Thymus (tissue), 11 donors: ENCODE data around the gene SPDYC. TPM values are rescaled to one million over a fixed set of nuclear protein-coding genes. Genes with fewer than 3 reads are reported as not detected.
"Not testable (repeated sequence)": the region's sequence is repeated elsewhere in the genome, so short reads cannot be mapped to it uniquely, and the experiment has no call there.

Source experiments
- DNase-seq, 9 donors: peaks; one replicate each; pipeline ENCODE4 v3.0.0-alpha.2; 2013; ENCODE audit warnings: low spot score in 9 of 9, low read depth in 6 of 9, missing footprints in 1 of 9
- H3K27ac ChIP-seq, 2 donors: one replicate each; pipeline ENCODE4 v1.5.1; 2013; ENCODE audit warnings: control low read depth in 1 of 2, low read depth in 1 of 2, low read length in 1 of 2, mild to moderate bottlenecking in 1 of 2, moderate library complexity in 1 of 2
- H3K27me3 ChIP-seq, 2 donors: one replicate each; pipeline ENCODE4 v1.5.1; 2013; ENCODE audit warnings: low read length in 1 of 2; ENCODE audit not compliant: control insufficient read depth in 2 of 2, insufficient read depth in 1 of 2
- H3K36me3 ChIP-seq, 2 donors: one replicate each; pipeline ENCODE4 v1.5.1; 2013; ENCODE audit warnings: low read length in 1 of 2, mild to moderate bottlenecking in 1 of 2, moderate library complexity in 1 of 2; ENCODE audit not compliant: control insufficient read depth in 2 of 2, insufficient read depth in 2 of 2
- H3K4me1 ChIP-seq, 2 donors: one replicate each; pipeline ENCODE4 v1.5.1; 2013; ENCODE audit warnings: low read length in 2 of 2; ENCODE audit not compliant: control insufficient read depth in 2 of 2, insufficient read depth in 2 of 2
- H3K4me3 ChIP-seq, 2 donors: one replicate each; pipeline ENCODE4 v1.5.1; 2013; ENCODE audit warnings: low read length in 2 of 2, control low read depth in 1 of 2, mild to moderate bottlenecking in 1 of 2
- H3K9me3 ChIP-seq, 2 donors: one replicate each; pipeline ENCODE4 v1.5.1; 2013; ENCODE audit warnings: low read length in 1 of 2, mild to moderate bottlenecking in 1 of 2; ENCODE audit not compliant: control insufficient read depth in 2 of 2, insufficient read depth in 1 of 2
- WGBS: extraction: QIAGEN DNeasy Blood & Tissue Kit; methylation state at CpG from one replicate; pipeline ENCODE4 v1.1.7; 2013; 5-methylcytosine and 5-hydroxymethylcytosine counted together
- polyA plus RNA-seq: library from polyadenylated mRNA; stranded (reverse); fragments of 200-250 nt; gene quantifications from one replicate; pipeline ENCODE4 v1.2.3, GENCODE V29; 2013
- total RNA-seq: library from RNA; stranded (reverse); fragments of 120-200 nt; gene quantifications from one replicate; pipeline ENCODE4 v1.2.4, GENCODE V29; 2013
- donor health status: healthy.

Gene SPDYC
- total and polyA plus RNA-seq, 2 donors, result 0.11 TPM; not detected in 1

- H3K4me1 ChIP-seq, result no peaks in the 10 kb centered on the region
- no peak for DNase-seq
- H3K9me3 ChIP-seq, result peaks cover 0 to 3% of the 10 kb centered on the region in 2 donors
- H3K27me3 ChIP-seq, result no peaks in the 10 kb centered on the region
- no peak overlapping the region for H3K4me3 ChIP-seq
- 92% methylated on average over 3 of the region's 3 CpGs for WGBS
- H3K36me3 ChIP-seq, result no peaks in the 10 kb centered on the region
- H3K27ac ChIP-seq, result no peak overlapping the region
Measured at GRCh38 chr11:65160643-65161042, 9.4 kb upstream of the SPDYC start.

- H3K4me3 ChIP-seq, result no peak overlapping the region
- H3K27ac ChIP-seq, result no peak overlapping the region
- H3K4me1 ChIP-seq, result no peaks in the 10 kb centered on the region
- no peaks in the 10 kb centered on the region for H3K36me3 ChIP-seq
- no peaks in the 10 kb centered on the region for H3K27me3 ChIP-seq
- no peak for DNase-seq
- WGBS, result 92% methylated on average over 2 of the region's 2 CpGs
- peaks cover 0 to 3% of the 10 kb centered on the region in 2 donors for H3K9me3 ChIP-seq
Measured at GRCh38 chr11:65163684-65164083, 6.3 kb upstream of the SPDYC start.

DNA sequence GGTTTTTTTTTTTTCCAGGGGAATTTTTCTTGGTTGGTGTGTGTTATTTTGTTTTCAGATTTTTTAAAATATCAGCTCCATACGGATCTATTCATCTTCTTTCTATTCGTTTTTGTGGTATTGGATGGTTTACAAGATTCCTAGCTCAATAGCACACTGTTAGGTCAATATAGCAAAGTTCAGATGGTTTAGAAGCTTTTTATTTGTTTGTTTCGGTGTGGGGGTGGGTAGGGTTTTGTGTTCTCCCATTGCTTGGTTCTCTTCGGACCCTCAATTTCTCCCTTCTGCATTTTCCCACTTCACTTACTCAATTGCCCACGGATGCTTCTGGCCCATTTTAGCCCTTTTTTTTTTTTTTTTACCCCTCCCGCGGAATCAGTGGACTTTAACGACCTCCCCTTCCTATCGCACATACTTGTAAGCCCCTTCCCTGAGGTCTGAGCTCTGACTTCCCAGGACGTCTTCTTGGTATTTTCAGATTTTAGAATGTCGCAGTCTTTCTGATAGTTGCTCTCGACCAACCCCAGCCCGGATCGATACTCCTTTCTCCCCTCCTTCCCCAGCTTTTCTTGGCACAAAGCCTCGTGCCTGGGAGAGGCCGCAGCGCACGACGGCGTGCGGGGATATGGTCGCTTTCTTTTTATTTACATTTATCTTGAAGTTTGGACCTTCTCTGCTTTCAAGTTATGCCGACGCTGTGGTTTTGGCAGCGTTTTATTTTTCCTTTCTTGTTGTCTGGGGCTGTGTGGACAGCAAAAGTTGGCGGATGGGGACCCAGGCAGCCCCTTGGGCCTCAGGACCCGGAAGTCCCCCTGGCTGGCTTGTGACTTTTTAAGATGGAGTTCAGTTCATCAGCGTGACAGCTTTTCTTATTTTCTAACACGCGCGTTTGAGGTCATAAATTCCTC lies 4.4 kb upstream of the SPDYC start:
- Histone ChIP-seq H3K4me3 (no peak overlapping the region), H3K36me3 (no peaks in the 10 kb centered on the region), H3K27me3 (no peaks in the 10 kb centered on the region), H3K27ac (no peak overlapping the region), H3K4me1 (peaks cover 0 to 6% of the 10 kb centered on the region in 2 donors), H3K9me3 (no peaks in the 10 kb centered on the region)
- 87% methylated on average over 31 of the region's 31 CpGs for WGBS
- no peak for DNase-seq

- 98% methylated on average over 3 of the region's 3 CpGs for WGBS
- peaks cover 0 to 6% of the 10 kb centered on the region in 2 donors for H3K4me1 ChIP-seq
- no peak for DNase-seq
- no peak overlapping the region for H3K4me3 ChIP-seq
- H3K27me3 ChIP-seq, result no peaks in the 10 kb centered on the region
- H3K9me3 ChIP-seq, result no peaks in the 10 kb centered on the region
- no peaks in the 10 kb centered on the region for H3K36me3 ChIP-seq
- H3K27ac ChIP-seq, result no peak overlapping the region
Measured at GRCh38 chr11:65166893-65167292, 3.1 kb upstream of the SPDYC start.

- no peak overlapping the region for H3K27ac ChIP-seq
- H3K9me3 ChIP-seq, result no peaks in the 10 kb centered on the region
- peaks cover 0 to 6% of the 10 kb centered on the region in 2 donors for H3K4me1 ChIP-seq
- no peak for DNase-seq
- H3K36me3 ChIP-seq, result no peaks in the 10 kb centered on the region
- H3K27me3 ChIP-seq, result no peaks in the 10 kb centered on the region
- H3K4me3 ChIP-seq, result no peak overlapping the region
- 97% methylated on average over 3 of the region's 3 CpGs for whole genome bisulfite sequencing
Measured at GRCh38 chr11:65167656-65168055, 2.4 kb upstream of the SPDYC start.

GRCh38 chr11:65169164-65169641 lies 830 bp upstream of the SPDYC start:
- H3K27me3 ChIP-seq, result no peaks in the 10 kb centered on the region
- WGBS, result 80% methylated on average over 11 of the region's 11 CpGs
- no peaks in the 10 kb centered on the region for H3K9me3 ChIP-seq
- H3K4me3 ChIP-seq, result no peak overlapping the region
- peaks cover 0 to 6% of the 10 kb centered on the region in 2 donors for H3K4me1 ChIP-seq
- H3K27ac ChIP-seq, result peak overlapping the region in 1 of 2 donors; percentile 50
- DNase-seq, result peak in 1 of 9 donors; percentile 10
- H3K36me3 ChIP-seq, result no peaks in the 10 kb centered on the region

DNA sequence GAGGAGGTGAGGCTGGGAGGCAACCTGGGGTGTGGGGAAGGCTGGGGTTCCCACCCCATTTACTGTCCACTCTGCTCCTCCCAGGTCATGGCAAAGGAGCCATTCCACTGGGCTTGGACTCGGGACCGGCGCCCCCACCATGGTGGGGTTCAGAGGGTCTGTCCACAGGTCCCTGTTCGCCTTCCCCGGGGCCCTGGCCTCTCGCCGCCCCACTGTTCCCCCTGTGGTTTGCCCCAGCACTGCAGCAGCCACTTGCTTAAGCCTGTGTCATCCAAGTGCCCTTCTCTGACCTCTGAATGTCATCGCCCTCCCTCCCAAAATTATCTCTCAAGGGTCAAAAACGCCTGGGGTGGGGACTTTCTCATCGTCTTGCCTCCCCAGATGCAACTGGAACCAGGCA lies 2.6 kb downstream of the SPDYC start:
- Histone ChIP-seq H3K27me3 (no peaks in the 10 kb centered on the region), H3K9me3 (no peaks in the 10 kb centered on the region), H3K36me3 (no peaks in the 10 kb centered on the region), H3K4me1 (peaks cover 0 to 6% of the 10 kb centered on the region in 2 donors), H3K27ac (no peak overlapping the region), H3K4me3 (no peak overlapping the region)
- 95% methylated on average over 10 of the region's 10 CpGs for WGBS
- DNase-seq, result no peak

DNA sequence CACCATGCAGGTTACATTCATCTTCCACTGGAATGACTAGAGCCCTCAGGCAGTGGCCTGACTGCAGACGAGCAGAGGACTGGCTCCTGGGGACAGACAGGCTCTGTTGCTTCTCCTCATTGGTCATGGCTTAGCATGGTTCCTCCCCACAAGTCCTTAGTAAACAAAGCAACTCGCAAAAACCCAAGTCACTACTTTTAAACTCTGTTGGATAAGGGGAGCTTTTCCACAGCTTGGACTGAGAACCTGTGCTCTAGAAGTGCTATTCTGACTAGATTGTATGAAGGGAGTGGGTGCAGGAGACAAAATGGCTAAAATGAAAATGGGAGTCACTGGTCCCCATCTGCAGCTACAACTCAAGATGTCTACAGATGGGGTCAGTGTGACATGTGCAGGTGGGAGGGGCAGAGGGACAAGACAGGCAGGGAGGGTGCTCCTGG lies 4.6 kb downstream of the SPDYC start:
- H3K4me1 ChIP-seq, H3K9me3 ChIP-seq, H3K4me3 ChIP-seq, H3K27ac ChIP-seq, H3K27me3 ChIP-seq, DNase-seq, H3K36me3 ChIP-seq: not testable (repeated sequence)
- WGBS, result 92% methylated on average over 2 of the region's 2 CpGs

GRCh38 chr11:65180877-65181568 lies 11.0 kb downstream of the SPDYC start:
- Histone ChIP-seq H3K4me1 (peaks cover 13 to 28% of the 10 kb centered on the region in 2 donors), H3K4me3 (peak overlapping the region; percentile 63 to 97), H3K27ac (peak overlapping the region in 1 of 2 donors; percentile 70), H3K27me3 (peaks cover 2 to 14% of the 10 kb centered on the region in 2 donors), H3K36me3 (peaks cover 8 to 12% of the 10 kb centered on the region in 2 donors), H3K9me3 (no peaks in the 10 kb centered on the region)
- DNase-seq, result peak in 6 of 9 donors; percentile 24 to 73 (median 44)
- WGBS, result under 1% methylated on average over 60 of the region's 60 CpGs
